G401.6 (cell line): ENCODE measurements around the gene LY6G5B.

ENCODE experiments used
- FAIRE-seq: peaks from 2 replicates; lab custom pipeline; 2012; peaks lifted over from hg19 to GRCh38; lab: Jason Lieb, UNC

Gene LY6G5B

GRCh38 chr6:31715022-31715958, 45.5 kb downstream of the LY6G5B start, which contains the start of gene LY6G6D:
Gene LY6G6D, plus strand, starts transcription at chr6:31715348. Its CDS starts 8 bp downstream, at chr6:31715356.
- no peak for FAIRE-seq

GRCh38 chr6:31717499-31718222, 47.9 kb downstream of the LY6G5B start:
- no peak for FAIRE-seq

- FAIRE-seq = no peak
Measured at GRCh38 chr6:31718265-31718664, 48.5 kb downstream of the LY6G5B start.

- no peak for FAIRE-seq
Measured at GRCh38 chr6:31719001-31719400, 49.2 kb downstream of the LY6G5B start.

GRCh38 chr6:31720196-31720770, 50.5 kb downstream of the LY6G5B start:
- FAIRE-seq = no peak

- no peak for FAIRE-seq
Measured at GRCh38 chr6:31721351-31722020, 51.7 kb downstream of the LY6G5B start, which contains the start of gene LY6G6C. Gene LY6G6C, minus strand, starts transcription at chr6:31721746. Its CDS starts 67 bp downstream, at chr6:31721679.

GRCh38 chr6:31722173-31722572, 52.4 kb downstream of the LY6G5B start:
- no peak for FAIRE-seq
